Measurements from ENCODE around the gene AGAP1. TPM values are rescaled to one million over a fixed set of nuclear protein-coding genes. Genes with fewer than 3 reads are reported as not detected.

AGAP1 gene
- total RNA-seq, 3 donors from 2014 or later (not counting 1 experiment from before 2014, with no cell fraction given), result 42.0 to 56.4 (median 45.7) TPM

DNA sequence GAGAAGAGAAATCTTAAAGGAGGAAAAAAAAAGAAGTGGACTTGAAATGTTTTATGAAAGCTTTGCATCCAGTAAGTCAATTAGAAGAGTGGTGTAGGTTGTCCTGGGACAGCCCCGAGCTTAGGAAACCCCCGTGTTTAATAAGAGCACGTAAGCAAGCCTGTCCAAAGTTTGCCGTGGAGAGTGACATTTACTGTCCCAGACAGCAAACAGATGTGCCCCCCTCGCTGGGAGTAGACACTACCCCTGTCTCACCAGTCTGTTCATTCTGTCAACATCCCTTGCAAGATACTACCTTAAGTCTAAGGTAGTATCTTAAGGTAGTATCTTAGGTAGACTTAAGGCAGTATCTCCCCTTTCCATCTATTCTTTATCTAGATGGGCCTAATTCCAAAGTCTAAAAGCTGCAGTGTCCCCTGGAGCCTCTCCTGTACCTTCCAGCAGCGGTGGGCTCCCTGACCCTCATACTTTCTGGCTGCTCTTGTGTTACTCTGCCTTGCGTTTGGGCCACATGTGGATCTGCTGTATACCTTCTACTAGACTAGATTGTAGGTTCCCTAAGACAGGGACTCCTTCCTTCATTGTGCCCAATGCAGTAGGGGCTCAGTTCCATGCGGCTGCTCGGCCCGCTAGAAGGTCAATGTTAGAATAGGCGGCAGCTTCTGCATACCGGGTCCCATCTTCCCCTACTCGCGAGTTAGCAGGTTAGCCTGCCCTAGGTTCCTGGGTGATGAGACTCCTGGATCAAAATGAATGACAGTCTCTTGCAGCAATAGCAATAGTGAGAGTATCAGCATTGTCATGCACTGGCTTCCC is 430.2 kb downstream of the AGAP1 start:
- Mint-ChIP-seq H3K4me1 (peaks cover 0 to 4% of the 10 kb centered on the region in 2 donors), H3K9me3 (no peaks in the 10 kb centered on the region), H3K27ac (no peak overlapping the region), H3K36me3 (no peaks in the 10 kb centered on the region), H3K4me3 (no peak overlapping the region), H3K27me3 (ENCODE audit: low read depth in 2 of 2) (no peaks in the 10 kb centered on the region)
- intact Hi-C loops (cut with micrococcal nuclease), result no loop called here
- no peaks in the 10 kb centered on the region for H3K36me3 ChIP-seq (ENCODE audit: control insufficient read depth, insufficient read depth, low read length)
- no peak overlapping the region for H3K27ac ChIP-seq (ENCODE audit: low read length)
- no peaks in the 10 kb centered on the region for H3K9me3 ChIP-seq (ENCODE audit: control insufficient read depth, insufficient read depth, low read length)
- no peak overlapping the region for H3K4me3 ChIP-seq (ENCODE audit: low read length)
- H3K27me3 ChIP-seq (ENCODE audit: control insufficient read depth, insufficient read depth, low read length), result no peaks in the 10 kb centered on the region
- DNase-seq, result no peak
- no peak for ATAC-seq
- TF ChIP-seq, protein P1, sequence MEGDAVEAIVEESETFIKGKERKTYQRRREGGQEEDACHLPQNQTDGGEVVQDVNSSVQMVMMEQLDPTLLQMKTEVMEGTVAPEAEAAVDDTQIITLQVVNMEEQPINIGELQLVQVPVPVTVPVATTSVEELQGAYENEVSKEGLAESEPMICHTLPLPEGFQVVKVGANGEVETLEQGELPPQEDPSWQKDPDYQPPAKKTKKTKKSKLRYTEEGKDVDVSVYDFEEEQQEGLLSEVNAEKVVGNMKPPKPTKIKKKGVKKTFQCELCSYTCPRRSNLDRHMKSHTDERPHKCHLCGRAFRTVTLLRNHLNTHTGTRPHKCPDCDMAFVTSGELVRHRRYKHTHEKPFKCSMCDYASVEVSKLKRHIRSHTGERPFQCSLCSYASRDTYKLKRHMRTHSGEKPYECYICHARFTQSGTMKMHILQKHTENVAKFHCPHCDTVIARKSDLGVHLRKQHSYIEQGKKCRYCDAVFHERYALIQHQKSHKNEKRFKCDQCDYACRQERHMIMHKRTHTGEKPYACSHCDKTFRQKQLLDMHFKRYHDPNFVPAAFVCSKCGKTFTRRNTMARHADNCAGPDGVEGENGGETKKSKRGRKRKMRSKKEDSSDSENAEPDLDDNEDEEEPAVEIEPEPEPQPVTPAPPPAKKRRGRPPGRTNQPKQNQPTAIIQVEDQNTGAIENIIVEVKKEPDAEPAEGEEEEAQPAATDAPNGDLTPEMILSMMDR (IDR thresholded peaks at IDR 0.05), result no peak
- H3K4me1 ChIP-seq (ENCODE audit: control insufficient read depth, insufficient read depth, low read length), result no peaks in the 10 kb centered on the region
- 90% methylated on average over 14 of the region's 14 CpGs for WGBS (ENCODE audit: insufficient coverage)

DNA sequence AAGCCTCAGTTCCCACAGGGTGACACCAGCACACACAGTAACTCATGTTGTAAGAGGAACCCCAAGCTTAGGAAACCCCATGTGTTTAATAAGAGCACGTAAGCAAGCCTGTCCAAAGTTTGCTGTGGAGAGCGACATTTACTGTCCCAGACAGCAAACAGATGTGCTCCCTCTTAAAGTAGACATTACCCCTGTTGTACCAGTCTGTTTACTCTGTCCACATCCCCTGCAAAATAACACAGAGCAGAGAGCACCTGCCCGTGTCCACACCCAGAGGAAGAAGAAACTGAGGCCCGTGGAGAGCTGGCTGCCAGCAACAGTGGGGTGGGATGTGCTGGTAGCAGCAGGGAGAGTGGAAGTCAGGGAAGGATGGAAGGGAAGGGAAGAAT is 430.8 kb downstream of the AGAP1 start:
- Mint-ChIP-seq H3K27ac (no peak overlapping the region), H3K9me3 (no peaks in the 10 kb centered on the region), H3K36me3 (no peaks in the 10 kb centered on the region), H3K4me3 (no peak overlapping the region), H3K4me1 (peaks cover 0 to 4% of the 10 kb centered on the region in 2 donors), H3K27me3 (ENCODE audit: low read depth in 2 of 2) (no peaks in the 10 kb centered on the region)
- H3K27me3 ChIP-seq (ENCODE audit: control insufficient read depth, insufficient read depth, low read length), result no peaks in the 10 kb centered on the region
- DNase-seq (no peak), ATAC-seq (no peak)
- H3K4me3 ChIP-seq (ENCODE audit: low read length), result no peak overlapping the region
- WGBS (ENCODE audit: insufficient coverage), result 82% methylated on average over 4 of the region's 4 CpGs
- TF ChIP-seq, protein P1 (IDR thresholded peaks at IDR 0.05), result no peak
- H3K4me1 ChIP-seq (ENCODE audit: control insufficient read depth, insufficient read depth, low read length), result no peaks in the 10 kb centered on the region
- intact Hi-C loops (cut with micrococcal nuclease), result no loop called here
- H3K36me3 ChIP-seq (ENCODE audit: control insufficient read depth, insufficient read depth, low read length), result no peaks in the 10 kb centered on the region
- H3K9me3 ChIP-seq (ENCODE audit: control insufficient read depth, insufficient read depth, low read length), result no peaks in the 10 kb centered on the region
- H3K27ac ChIP-seq (ENCODE audit: low read length), result no peak overlapping the region

DNA sequence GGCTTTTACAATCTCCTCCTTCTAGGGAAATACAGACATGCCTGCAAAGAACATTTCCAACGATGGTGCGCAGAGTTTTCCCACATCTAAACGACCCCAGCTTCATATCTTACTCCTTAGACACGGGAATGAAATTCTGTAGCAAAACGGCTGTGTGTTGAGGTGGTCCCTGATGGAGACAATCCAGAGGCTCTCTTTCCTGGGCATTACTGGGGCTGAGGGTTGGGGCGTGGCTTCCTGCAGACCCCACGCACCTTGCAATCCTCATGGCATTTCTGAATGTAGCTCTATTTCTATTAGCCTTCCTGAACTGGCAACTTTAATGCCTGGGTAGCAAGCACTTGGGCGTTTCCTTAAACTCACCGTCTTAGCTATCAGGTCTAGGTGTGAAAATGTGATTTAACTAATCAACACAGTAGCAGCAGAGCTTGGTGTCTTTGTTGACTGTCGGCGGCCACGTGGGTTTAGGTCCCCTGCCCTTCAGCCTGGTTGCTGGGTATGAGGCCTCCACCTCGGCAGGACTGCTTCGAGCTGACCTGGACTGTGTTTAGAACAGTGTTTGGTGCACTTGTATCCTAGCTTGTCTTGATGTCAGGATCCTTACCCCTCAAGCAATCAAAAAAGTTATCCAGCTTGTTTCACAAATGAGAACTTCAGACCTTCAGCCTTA is 431.5 kb downstream of the AGAP1 start:
- no peak for ATAC-seq

More for the DNA sequence above, 431.5 kb downstream of the AGAP1 start:
- Histone ChIP-seq H3K27me3 (ENCODE audit: control insufficient read depth, insufficient read depth, low read length) (no peaks in the 10 kb centered on the region), H3K36me3 (ENCODE audit: control insufficient read depth, insufficient read depth, low read length) (no peaks in the 10 kb centered on the region), H3K4me1 (ENCODE audit: control insufficient read depth, insufficient read depth, low read length) (no peaks in the 10 kb centered on the region), H3K9me3 (ENCODE audit: control insufficient read depth, insufficient read depth, low read length) (no peaks in the 10 kb centered on the region), H3K27ac (ENCODE audit: low read length) (no peak overlapping the region), H3K4me3 (ENCODE audit: low read length) (no peak overlapping the region)
- Mint-ChIP-seq H3K9me3 (no peaks in the 10 kb centered on the region), H3K36me3 (no peaks in the 10 kb centered on the region), H3K4me1 (peaks cover 0 to 4% of the 10 kb centered on the region in 2 donors), H3K27ac (no peak overlapping the region), H3K27me3 (ENCODE audit: low read depth in 2 of 2) (no peaks in the 10 kb centered on the region), H3K4me3 (no peak overlapping the region)
- 79% methylated on average over 13 of the region's 14 CpGs for WGBS (ENCODE audit: insufficient coverage)
- TF ChIP-seq, protein P1 (IDR thresholded peaks at IDR 0.05), result no peak
- no peak for DNase-seq
- intact Hi-C loops (cut with micrococcal nuclease), result no loop called here

Data from natural killer cell (primary cell).